Bronchial epithelial cell (primary cell): ENCODE results near the gene UBE2J2. TPM values are rescaled to one million over a fixed set of nuclear protein-coding genes. Genes with fewer than 3 reads are reported as not detected.

ENCODE experiments used
- DNase-seq: peaks from one replicate; pipeline ENCODE4 v3.0.0-alpha.2; 2010; ENCODE audit warnings: low read depth
- FAIRE-seq: peaks from 2 replicates; lab custom pipeline; 2011; peaks lifted over from hg19 to GRCh38; lab: Jason Lieb, UNC
- H3K27me3 ChIP-seq: 2 replicates; pipeline ENCODE4 v1.5.1; 2011; ENCODE audit warnings: low read length; ENCODE audit not compliant: control insufficient read depth, insufficient read depth
- H3K36me3 ChIP-seq: 2 replicates; pipeline ENCODE4 v1.5.1; 2011; ENCODE audit warnings: low read length; ENCODE audit not compliant: control insufficient read depth, insufficient read depth
- H3K4me3 ChIP-seq: 2 replicates; pipeline ENCODE4 v1.5.1; 2011; ENCODE audit warnings: mild to moderate bottlenecking, low read depth, low read length, control low read depth
- CTCF ChIP-seq: IDR thresholded peaks from 2 replicates; pipeline ENCODE4 v1.5.1; 2011; ENCODE audit warnings: mild to moderate bottlenecking, moderate library complexity, low read length, control low read depth, inconsistent platforms; ENCODE audit not compliant: insufficient read depth, severe bottlenecking
- total RNA-seq: library from RNA; depleted of rRNA; stranded (reverse); fragments of >200 nt; gene quantifications from 2 replicates; pipeline ENCODE4 v1.2.1, GENCODE V29; 2014

Gene UBE2J2
- total RNA-seq, 1 donor from 2014 or later: 41.3 TPM

DNA sequence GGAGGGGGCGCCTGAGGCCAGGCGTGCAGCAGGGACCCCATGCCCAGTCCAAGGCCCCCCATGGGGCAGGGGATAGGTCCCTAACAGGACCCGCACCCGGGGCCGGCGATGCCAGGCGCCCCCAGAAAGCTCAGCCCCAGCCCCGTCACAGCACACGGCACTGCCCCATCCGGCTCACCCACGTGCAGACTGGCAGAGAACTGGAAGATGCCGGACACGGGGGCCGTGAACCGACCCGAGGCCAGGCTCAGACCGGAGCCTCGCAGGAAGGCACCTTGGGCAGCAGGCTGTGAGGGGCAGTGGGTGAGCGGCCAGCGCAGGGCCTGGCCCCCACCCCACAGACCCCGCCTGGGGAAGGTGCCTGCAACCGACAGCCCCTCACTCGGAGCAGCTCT is 30.4 kb downstream of the UBE2J2 start:
- no peak for TF ChIP-seq CTCF
- FAIRE-seq: no peak
- Histone ChIP-seq H3K27me3 (no peaks in the 10 kb centered on the region), H3K4me3 (no peak overlapping the region), H3K36me3 (no peaks in the 10 kb centered on the region)
- no peak for DNase-seq

DNA sequence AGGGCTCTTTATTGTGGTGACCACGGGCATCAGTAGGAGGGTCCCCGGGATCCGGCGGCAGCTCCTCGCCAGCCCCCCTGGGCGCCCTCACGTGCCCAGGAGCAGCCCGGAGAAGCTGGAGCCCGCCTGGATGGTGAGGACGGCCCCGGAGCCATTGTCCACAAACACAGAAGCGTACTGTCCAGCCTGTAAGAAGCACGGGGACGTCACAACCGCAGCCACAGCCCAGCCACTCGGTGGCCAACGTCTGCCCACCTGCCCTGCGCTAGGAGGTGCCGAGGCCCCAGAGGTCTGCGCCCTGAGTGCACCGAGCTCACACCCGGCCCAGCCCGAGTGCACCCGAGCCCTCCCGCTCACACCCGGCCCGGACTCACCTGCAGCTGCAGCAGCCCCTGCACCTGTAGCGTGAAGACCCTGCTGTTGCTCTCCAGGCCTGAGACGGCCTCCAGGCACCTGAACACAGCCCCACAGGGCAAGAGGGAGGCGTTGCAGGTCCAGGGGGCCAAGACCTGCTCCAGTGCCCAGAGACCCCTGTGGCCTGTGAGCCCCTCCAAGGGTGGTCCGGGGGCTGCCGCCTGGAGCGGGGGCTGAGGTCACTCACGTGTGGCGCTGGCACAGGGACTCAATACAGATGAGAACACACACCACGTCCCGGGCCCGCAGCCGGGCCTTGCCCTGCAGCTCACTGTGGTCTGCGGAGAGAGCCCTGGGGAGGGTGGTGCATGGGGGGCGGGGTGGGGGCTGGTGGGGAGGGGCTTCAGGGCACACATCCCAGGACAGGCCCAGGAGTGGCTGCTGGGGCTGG is 31.0 kb downstream of the UBE2J2 start:
- no peak for TF ChIP-seq CTCF
- Histone ChIP-seq H3K27me3 (no peaks in the 10 kb centered on the region), H3K36me3 (no peaks in the 10 kb centered on the region), H3K4me3 (no peak overlapping the region)
- DNase-seq: no peak
- FAIRE-seq: no peak

GRCh38 chr1:1241588-1242219 is 31.9 kb downstream of the UBE2J2 start:
- H3K27me3 ChIP-seq: no peaks in the 10 kb centered on the region
- FAIRE-seq (no peak), DNase-seq (no peak)
- no peak overlapping the region for H3K4me3 ChIP-seq
- H3K36me3 ChIP-seq: no peaks in the 10 kb centered on the region
- no peak for TF ChIP-seq CTCF

DNA sequence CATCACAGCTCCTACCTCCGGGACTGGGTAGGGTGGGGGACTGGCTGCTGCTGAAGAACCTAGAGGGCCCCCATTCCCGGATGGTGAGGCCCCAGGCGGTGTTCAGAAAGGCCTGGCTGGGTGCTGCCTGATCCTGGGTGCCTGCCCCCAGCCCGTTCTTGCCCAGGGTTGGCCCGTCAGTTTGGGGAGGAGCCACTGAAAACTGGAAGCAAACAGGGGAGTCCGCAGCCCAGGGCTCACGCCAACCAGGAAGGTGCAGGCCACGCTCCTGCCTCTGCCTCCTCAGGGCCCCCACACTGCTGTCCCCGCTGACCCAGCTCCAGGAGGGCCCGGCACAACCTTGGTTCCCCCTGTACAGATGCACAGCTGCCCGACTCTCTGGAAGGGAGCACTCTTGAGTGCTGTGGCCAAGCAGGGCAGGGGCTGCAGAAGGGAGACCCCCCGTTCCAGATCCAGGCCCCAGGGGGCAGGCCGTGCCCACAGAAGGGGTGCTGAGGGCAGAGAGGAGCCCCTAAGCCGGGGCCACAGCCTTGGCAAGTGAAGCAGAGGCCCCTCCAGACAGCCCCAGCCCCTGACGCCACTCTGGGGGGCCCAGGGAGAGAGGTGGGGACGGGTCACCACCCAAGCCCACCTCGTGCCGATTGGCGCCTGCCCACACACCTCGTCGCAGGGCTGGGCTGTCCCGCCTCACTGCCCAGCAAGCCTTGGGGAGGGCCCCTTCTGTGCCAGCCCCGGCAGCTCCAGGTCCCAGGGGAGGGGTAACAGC is 32.6 kb downstream of the UBE2J2 start:
- FAIRE-seq: no peak
- Histone ChIP-seq H3K36me3 (no peaks in the 10 kb centered on the region), H3K27me3 (no peaks in the 10 kb centered on the region), H3K4me3 (no peak overlapping the region)
- DNase-seq: no peak
- no peak for TF ChIP-seq CTCF

DNA sequence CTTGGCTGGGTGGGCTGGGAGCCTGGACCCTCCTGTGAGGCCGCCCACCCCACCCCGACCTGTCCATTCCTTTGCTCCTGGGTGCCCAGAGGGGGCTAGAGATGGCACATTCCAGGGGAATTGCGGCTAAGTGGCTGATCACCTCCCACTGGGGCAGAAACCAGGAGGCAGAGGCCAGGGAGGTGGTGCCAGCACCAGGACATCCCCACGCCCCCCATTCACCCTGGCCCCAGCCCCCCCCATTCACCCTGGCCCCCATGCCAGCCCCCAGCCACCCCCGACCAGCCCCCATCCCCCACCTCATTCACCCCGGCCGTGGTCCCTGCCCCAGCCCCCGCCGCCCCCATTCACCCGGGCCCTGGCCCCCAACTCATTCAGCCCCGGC is 33.3 kb downstream of the UBE2J2 start:
- no peak for TF ChIP-seq CTCF
- Histone ChIP-seq H3K27me3 (no peaks in the 10 kb centered on the region), H3K4me3 (no peak overlapping the region), H3K36me3 (no peaks in the 10 kb centered on the region)
- DNase-seq (no peak), FAIRE-seq (no peak)
